ACC112 (cell line): ENCODE data around the gene ZNF804A.

Source experiments
- H2AFZ ChIP-seq: fragments of 200-600 bp; sonication (generic); one replicate; pipeline ENCODE4 v1.6.0; 2017; ENCODE audit warnings: antibody characterized with exemption, low read length; ENCODE audit not compliant: unreplicated experiment
- H3K27ac ChIP-seq: fragments of 200-600 bp; sonication (generic); 2 replicates; pipeline ENCODE4 v1.5.1; 2014; ENCODE audit warnings: low read depth, mild to moderate bottlenecking, antibody characterized with exemption, low read length, moderate library complexity
- H3K27me3 ChIP-seq: fragments of 200-600 bp; sonication (generic); 2 replicates; pipeline ENCODE4 v1.6.1; 2014; ENCODE audit warnings: mild to moderate bottlenecking, antibody characterized with exemption, low read length, moderate library complexity, mixed read lengths; ENCODE audit not compliant: insufficient read depth
- H3K36me3 ChIP-seq: fragments of 200-600 bp; sonication (generic); 2 replicates; pipeline ENCODE4 v1.6.1; 2016; ENCODE audit warnings: mild to moderate bottlenecking, antibody characterized with exemption, low read length, moderate library complexity, mixed read lengths; ENCODE audit not compliant: insufficient read depth
- H3K4me1 ChIP-seq: fragments of 200-600 bp; sonication (generic); one replicate; pipeline ENCODE4 v1.6.1; 2016; ENCODE audit warnings: low read length, mixed read lengths; ENCODE audit not compliant: insufficient read depth, unreplicated experiment, control insufficient read depth
- H3K4me3 ChIP-seq: fragments of 200-600 bp; sonication (generic); 2 replicates; pipeline ENCODE4 v1.5.1; 2014; ENCODE audit warnings: mild to moderate bottlenecking, low read depth, low read length
- H3K79me2 ChIP-seq: fragments of 200-600 bp; sonication (generic); one replicate; pipeline ENCODE4 v1.6.0; 2016; ENCODE audit warnings: low read length; ENCODE audit not compliant: control insufficient read depth, unreplicated experiment, insufficient read depth

Gene ZNF804A

GRCh38 chr2:184814421-184814820, 216.1 kb downstream of the ZNF804A start:
- H3K4me1 ChIP-seq = no peaks in the 10 kb centered on the region

GRCh38 chr2:184815824-184816223, 217.5 kb downstream of the ZNF804A start:
- no peaks in the 10 kb centered on the region for H3K79me2 ChIP-seq

More at GRCh38 chr2:184814421-184814820, 216.1 kb downstream of the ZNF804A start:
- H3K36me3 ChIP-seq = no peaks in the 10 kb centered on the region
- no peaks in the 10 kb centered on the region for H3K27me3 ChIP-seq
- no peak overlapping the region for H2AFZ ChIP-seq
- no peak overlapping the region for H3K27ac ChIP-seq
- H3K79me2 ChIP-seq = no peaks in the 10 kb centered on the region
- H3K4me3 ChIP-seq = no peak overlapping the region

GRCh38 chr2:184824597-184824996, 226.3 kb downstream of the ZNF804A start:
- no peaks in the 10 kb centered on the region for H3K4me1 ChIP-seq
- no peaks in the 10 kb centered on the region for H3K27me3 ChIP-seq
- no peak overlapping the region for H3K4me3 ChIP-seq
- no peaks in the 10 kb centered on the region for H3K79me2 ChIP-seq
- no peak overlapping the region for H2AFZ ChIP-seq
- H3K36me3 ChIP-seq = no peaks in the 10 kb centered on the region
- no peak overlapping the region for H3K27ac ChIP-seq

More at GRCh38 chr2:184815824-184816223, 217.5 kb downstream of the ZNF804A start:
- Histone ChIP-seq H3K4me1 (no peaks in the 10 kb centered on the region), H2AFZ (no peak overlapping the region), H3K4me3 (no peak overlapping the region), H3K27me3 (no peaks in the 10 kb centered on the region), H3K36me3 (no peaks in the 10 kb centered on the region), H3K27ac (no peak overlapping the region)

GRCh38 chr2:184830531-184830930, 232.2 kb downstream of the ZNF804A start:
- Histone ChIP-seq H3K27ac (no peak overlapping the region), H3K36me3 (no peaks in the 10 kb centered on the region), H3K4me3 (no peak overlapping the region), H3K79me2 (no peaks in the 10 kb centered on the region), H3K4me1 (no peaks in the 10 kb centered on the region), H3K27me3 (no peaks in the 10 kb centered on the region), H2AFZ (no peak overlapping the region)

GRCh38 chr2:184834699-184835397, 236.5 kb downstream of the ZNF804A start:
- no peak overlapping the region for H3K4me3 ChIP-seq
- no peaks in the 10 kb centered on the region for H3K4me1 ChIP-seq
- H3K79me2 ChIP-seq = no peaks in the 10 kb centered on the region
- H3K27ac ChIP-seq = no peak overlapping the region
- H3K27me3 ChIP-seq = no peaks in the 10 kb centered on the region
- H3K36me3 ChIP-seq = no peaks in the 10 kb centered on the region
- no peak overlapping the region for H2AFZ ChIP-seq

GRCh38 chr2:184835398-184835715, 237.0 kb downstream of the ZNF804A start:
- Histone ChIP-seq H2AFZ (no peak overlapping the region), H3K4me1 (no peaks in the 10 kb centered on the region), H3K79me2 (no peaks in the 10 kb centered on the region), H3K27ac (no peak overlapping the region), H3K27me3 (no peaks in the 10 kb centered on the region), H3K4me3 (no peak overlapping the region), H3K36me3 (no peaks in the 10 kb centered on the region)

- H2AFZ ChIP-seq = no peak overlapping the region
These were observed 249.0 kb downstream of the ZNF804A start for GRCh38 chr2:184847331-184847730.

GRCh38 chr2:184849516-184849915, 251.2 kb downstream of the ZNF804A start:
- Histone ChIP-seq H3K27me3 (no peaks in the 10 kb centered on the region), H3K4me3 (no peak overlapping the region), H3K36me3 (no peaks in the 10 kb centered on the region), H3K4me1 (no peaks in the 10 kb centered on the region), H2AFZ (no peak overlapping the region), H3K27ac (no peak overlapping the region), H3K79me2 (no peaks in the 10 kb centered on the region)

More at GRCh38 chr2:184847331-184847730, 249.0 kb downstream of the ZNF804A start:
- H3K4me3 ChIP-seq = no peak overlapping the region
- H3K27ac ChIP-seq = no peak overlapping the region
- H3K36me3 ChIP-seq = no peaks in the 10 kb centered on the region
- H3K4me1 ChIP-seq = no peaks in the 10 kb centered on the region
- no peaks in the 10 kb centered on the region for H3K27me3 ChIP-seq
- H3K79me2 ChIP-seq = no peaks in the 10 kb centered on the region

GRCh38 chr2:184851576-184851975, 253.2 kb downstream of the ZNF804A start:
- H3K4me3 ChIP-seq = no peak overlapping the region
- no peaks in the 10 kb centered on the region for H3K79me2 ChIP-seq
- H3K36me3 ChIP-seq = no peaks in the 10 kb centered on the region
- no peak overlapping the region for H2AFZ ChIP-seq
- no peaks in the 10 kb centered on the region for H3K4me1 ChIP-seq
- H3K27me3 ChIP-seq = no peaks in the 10 kb centered on the region
- H3K27ac ChIP-seq = no peak overlapping the region

GRCh38 chr2:184859187-184859586, 260.9 kb downstream of the ZNF804A start:
- Histone ChIP-seq H3K27ac (no peak overlapping the region), H3K36me3 (no peaks in the 10 kb centered on the region), H3K79me2 (no peaks in the 10 kb centered on the region), H2AFZ (no peak overlapping the region), H3K4me1 (no peaks in the 10 kb centered on the region), H3K4me3 (no peak overlapping the region), H3K27me3 (no peaks in the 10 kb centered on the region)

- no peak overlapping the region for H3K4me3 ChIP-seq
- no peak overlapping the region for H2AFZ ChIP-seq
- no peaks in the 10 kb centered on the region for H3K27me3 ChIP-seq
- no peaks in the 10 kb centered on the region for H3K79me2 ChIP-seq
- no peaks in the 10 kb centered on the region for H3K4me1 ChIP-seq
- no peaks in the 10 kb centered on the region for H3K36me3 ChIP-seq
- no peak overlapping the region for H3K27ac ChIP-seq
These were observed 262.4 kb downstream of the ZNF804A start for GRCh38 chr2:184860744-184861143.
